ENCODE measurements around the gene CPM. TPM values are rescaled to one million over a fixed set of nuclear protein-coding genes. Genes with fewer than 3 reads are reported as not detected.

The CPM gene
- total and polyA plus RNA-seq, 10 of the 15 experiments (the other 5 are each of a cell fraction or from before 2014, with no cell fraction given) = 0.06 to 1.7 (median 0.41) TPM

DNA sequence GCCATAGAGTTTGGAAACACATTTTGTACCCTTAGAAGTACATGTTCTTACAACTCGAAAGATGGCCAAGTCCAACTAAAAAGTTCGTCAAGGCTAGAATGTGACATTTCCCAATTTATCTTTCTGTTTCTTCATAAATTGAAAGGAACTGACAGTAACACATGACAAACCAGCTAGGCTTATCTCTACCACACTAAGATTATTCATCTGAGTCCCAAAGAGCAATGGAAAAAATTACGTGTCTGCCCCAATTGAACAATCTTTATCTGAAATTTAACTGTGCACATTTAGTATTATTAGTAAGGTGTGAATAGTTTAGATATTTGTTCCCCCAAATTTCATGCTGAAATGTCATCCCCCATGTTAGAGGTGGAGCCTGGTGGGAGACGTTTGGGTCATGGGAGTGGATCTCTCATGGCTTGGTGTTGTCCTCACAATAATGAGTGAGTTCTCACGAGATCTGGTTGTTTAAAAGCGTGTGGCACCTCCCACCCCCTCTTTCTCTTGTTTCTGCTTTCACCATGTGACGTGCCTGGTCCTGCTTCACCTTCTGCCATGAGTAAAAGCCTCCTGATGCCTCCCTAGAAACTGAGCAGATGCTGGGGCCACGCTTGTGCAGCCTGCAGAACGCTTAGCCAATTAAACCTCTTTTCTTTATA, 13.3 kb downstream of the CPM start:
- TF ChIP-seq SPI1 (IDR thresholded peaks at IDR 0.05; ENCODE audit: borderline replicate concordance, insufficient read depth, low read depth, low read length) = no peak
- no peak for TF ChIP-seq CHD2 (IDR thresholded peaks at IDR 0.05; ENCODE audit: borderline replicate concordance, low read depth, low read length)
- no peak for TF ChIP-seq ZZZ3 (IDR thresholded peaks at IDR 0.05; ENCODE audit: control insufficient read depth, insufficient read length, low read depth)
- TF ChIP-seq RUNX3 (IDR thresholded peaks at IDR 0.05; ENCODE audit: low read length) = no peak
- no peak for TF ChIP-seq ZBED1 (IDR thresholded peaks at IDR 0.05; ENCODE audit: borderline replicate concordance)
- no peak for TF ChIP-seq NR2C2 (IDR thresholded peaks at IDR 0.05; ENCODE audit: borderline replicate concordance, control insufficient read depth, insufficient read length, low read depth)
- no peak for TF ChIP-seq EED (IDR thresholded peaks at IDR 0.05; ENCODE audit: low read depth)
- TF ChIP-seq CEBPB (IDR thresholded peaks at IDR 0.05; ENCODE audit: borderline replicate concordance in 1 of 2, low read depth in 2 of 2, low read length in 2 of 2) = no peak
- TF ChIP-seq, protein P1, sequence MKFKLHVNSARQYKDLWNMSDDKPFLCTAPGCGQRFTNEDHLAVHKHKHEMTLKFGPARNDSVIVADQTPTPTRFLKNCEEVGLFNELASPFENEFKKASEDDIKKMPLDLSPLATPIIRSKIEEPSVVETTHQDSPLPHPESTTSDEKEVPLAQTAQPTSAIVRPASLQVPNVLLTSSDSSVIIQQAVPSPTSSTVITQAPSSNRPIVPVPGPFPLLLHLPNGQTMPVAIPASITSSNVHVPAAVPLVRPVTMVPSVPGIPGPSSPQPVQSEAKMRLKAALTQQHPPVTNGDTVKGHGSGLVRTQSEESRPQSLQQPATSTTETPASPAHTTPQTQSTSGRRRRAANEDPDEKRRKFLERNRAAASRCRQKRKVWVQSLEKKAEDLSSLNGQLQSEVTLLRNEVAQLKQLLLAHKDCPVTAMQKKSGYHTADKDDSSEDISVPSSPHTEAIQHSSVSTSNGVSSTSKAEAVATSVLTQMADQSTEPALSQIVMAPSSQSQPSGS (IDR thresholded peaks at IDR 0.05; ENCODE audit: low read length) = no peak
- Histone ChIP-seq H3K79me2 (ENCODE audit: control insufficient read depth, insufficient read depth, low read length) (no peaks in the 10 kb centered on the region), H3K36me3 (ENCODE audit: control insufficient read depth in 2 of 2, insufficient read depth in 2 of 2, low read length in 1 of 2) (no peaks in the 10 kb centered on the region), H4K20me1 (ENCODE audit: control insufficient read depth, insufficient read depth) (no peaks in the 10 kb centered on the region), H3K27me3 (replicated peaks in 1 of 2; ENCODE audit: control insufficient read depth in 2 of 2, insufficient read depth in 2 of 2, low read length in 1 of 2) (no peaks in the 10 kb centered on the region), H2AFZ (ENCODE audit: control insufficient read depth, low read depth, low read length) (no peak overlapping the region), H3K9me3 (replicated peaks; ENCODE audit: control insufficient read depth, insufficient read depth, low read length) (no peaks in the 10 kb centered on the region), H3K27ac (ENCODE audit: control insufficient read depth, insufficient read depth) (no peak overlapping the region), H3K4me2 (ENCODE audit: control insufficient read depth, insufficient read depth) (no peak overlapping the region), H3K4me1 (ENCODE audit: control insufficient read depth, insufficient read depth, low read length) (no peaks in the 10 kb centered on the region), H3K4me3 (no peak overlapping the region), H3K9ac (ENCODE audit: control insufficient read depth, insufficient read depth, low read length) (no peak overlapping the region)
- ChIA-PET RAD21 (ENCODE audit: unreplicated experiment) (no interaction called here), SMC1A (ENCODE audit: uncharacterized antibody, unreplicated experiment) (interaction anchor here (1.1 kb wide), 1 partner anchor 15 kb away, joined by 3 read pairs; no protein-coding TSS in a partner anchor), POLR2A (no interaction called here), CTCF (no interaction called here)
- DNase-seq (ENCODE audit: low read depth, low spot score) = no peak
- intact Hi-C loops (cut with micrococcal nuclease; ENCODE audit: unreplicated experiment) (no loop called here), in situ Hi-C loops (cut with MboI) (no loop called here)
- no TSS peak for BruUV-seq (replicated peaks)
- FAIRE-seq = no peak
- no peak for ATAC-seq
- WGBS (ENCODE audit: insufficient coverage, insufficient replicate concordance, low lambda C conversion rate, missing lambda C conversion rate) = 36% methylated on average over 9 of the region's 9 CpGs

All from GM12878 (cell line).